ENCODE measurements around the gene CDH13.

CDH13 gene

GRCh38 chr16:83206426-83206825 lies 579.7 kb downstream of the CDH13 start:
- TF ChIP-seq RARB (CRISPR knock-in tag; IDR thresholded peaks at IDR 0.05) = no peak
- no peak for TF ChIP-seq ZNF565 (CRISPR knock-in tag; conservative IDR thresholded peaks at IDR 0.05; ENCODE audit: low read depth)
- no peak for TF ChIP-seq ZFP30 (CRISPR knock-in tag; IDR thresholded peaks at IDR 0.05)
- TF ChIP-seq, protein P1, sequence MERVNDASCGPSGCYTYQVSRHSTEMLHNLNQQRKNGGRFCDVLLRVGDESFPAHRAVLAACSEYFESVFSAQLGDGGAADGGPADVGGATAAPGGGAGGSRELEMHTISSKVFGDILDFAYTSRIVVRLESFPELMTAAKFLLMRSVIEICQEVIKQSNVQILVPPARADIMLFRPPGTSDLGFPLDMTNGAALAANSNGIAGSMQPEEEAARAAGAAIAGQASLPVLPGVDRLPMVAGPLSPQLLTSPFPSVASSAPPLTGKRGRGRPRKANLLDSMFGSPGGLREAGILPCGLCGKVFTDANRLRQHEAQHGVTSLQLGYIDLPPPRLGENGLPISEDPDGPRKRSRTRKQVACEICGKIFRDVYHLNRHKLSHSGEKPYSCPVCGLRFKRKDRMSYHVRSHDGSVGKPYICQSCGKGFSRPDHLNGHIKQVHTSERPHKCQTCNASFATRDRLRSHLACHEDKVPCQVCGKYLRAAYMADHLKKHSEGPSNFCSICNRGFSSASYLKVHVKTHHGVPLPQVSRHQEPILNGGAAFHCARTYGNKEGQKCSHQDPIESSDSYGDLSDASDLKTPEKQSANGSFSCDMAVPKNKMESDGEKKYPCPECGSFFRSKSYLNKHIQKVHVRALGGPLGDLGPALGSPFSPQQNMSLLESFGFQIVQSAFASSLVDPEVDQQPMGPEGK (CRISPR knock-in tag; IDR thresholded peaks at IDR 0.05; ENCODE audit: borderline replicate concordance) = no peak
- no peak for TF ChIP-seq ISL1 (CRISPR knock-in tag; IDR thresholded peaks at IDR 0.05)
- TF ChIP-seq ARNTL (CRISPR knock-in tag; IDR thresholded peaks at IDR 0.05; ENCODE audit: borderline replicate concordance, low read depth) = no peak
- no peak for TF ChIP-seq TOX (CRISPR knock-in tag; IDR thresholded peaks at IDR 0.05; ENCODE audit: borderline replicate concordance)
- no peak for TF ChIP-seq BACH2 (CRISPR knock-in tag; IDR thresholded peaks at IDR 0.05; ENCODE audit: borderline replicate concordance)
- no peak for ATAC-seq

GRCh38 chr16:83211711-83212110 lies 584.9 kb downstream of the CDH13 start:
- TF ChIP-seq CSDC2 (CRISPR knock-in tag; IDR thresholded peaks at IDR 0.05) = no peak
- no peak for TF ChIP-seq TCF4 (CRISPR knock-in tag; IDR thresholded peaks at IDR 0.05; ENCODE audit: borderline replicate concordance)
- TF ChIP-seq, protein P2, sequence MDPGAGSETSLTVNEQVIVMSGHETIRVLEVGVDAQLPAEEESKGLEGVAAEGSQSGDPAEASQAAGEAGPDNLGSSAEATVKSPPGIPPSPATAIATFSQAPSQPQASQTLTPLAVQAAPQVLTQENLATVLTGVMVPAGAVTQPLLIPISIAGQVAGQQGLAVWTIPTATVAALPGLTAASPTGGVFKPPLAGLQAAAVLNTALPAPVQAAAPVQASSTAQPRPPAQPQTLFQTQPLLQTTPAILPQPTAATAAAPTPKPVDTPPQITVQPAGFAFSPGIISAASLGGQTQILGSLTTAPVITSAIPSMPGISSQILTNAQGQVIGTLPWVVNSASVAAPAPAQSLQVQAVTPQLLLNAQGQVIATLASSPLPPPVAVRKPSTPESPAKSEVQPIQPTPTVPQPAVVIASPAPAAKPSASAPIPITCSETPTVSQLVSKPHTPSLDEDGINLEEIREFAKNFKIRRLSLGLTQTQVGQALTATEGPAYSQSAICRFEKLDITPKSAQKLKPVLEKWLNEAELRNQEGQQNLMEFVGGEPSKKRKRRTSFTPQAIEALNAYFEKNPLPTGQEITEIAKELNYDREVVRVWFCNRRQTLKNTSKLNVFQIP (CRISPR knock-in tag; IDR thresholded peaks at IDR 0.05; ENCODE audit: borderline replicate concordance, low read depth) = no peak
- no peak for TF ChIP-seq PPARA (CRISPR knock-in tag; IDR thresholded peaks at IDR 0.05; ENCODE audit: borderline replicate concordance)
- TF ChIP-seq, protein P3, sequence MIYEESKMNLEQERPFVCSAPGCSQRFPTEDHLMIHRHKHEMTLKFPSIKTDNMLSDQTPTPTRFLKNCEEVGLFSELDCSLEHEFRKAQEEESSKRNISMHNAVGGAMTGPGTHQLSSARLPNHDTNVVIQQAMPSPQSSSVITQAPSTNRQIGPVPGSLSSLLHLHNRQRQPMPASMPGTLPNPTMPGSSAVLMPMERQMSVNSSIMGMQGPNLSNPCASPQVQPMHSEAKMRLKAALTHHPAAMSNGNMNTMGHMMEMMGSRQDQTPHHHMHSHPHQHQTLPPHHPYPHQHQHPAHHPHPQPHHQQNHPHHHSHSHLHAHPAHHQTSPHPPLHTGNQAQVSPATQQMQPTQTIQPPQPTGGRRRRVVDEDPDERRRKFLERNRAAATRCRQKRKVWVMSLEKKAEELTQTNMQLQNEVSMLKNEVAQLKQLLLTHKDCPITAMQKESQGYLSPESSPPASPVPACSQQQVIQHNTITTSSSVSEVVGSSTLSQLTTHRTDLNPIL (CRISPR knock-in tag; IDR thresholded peaks at IDR 0.05; ENCODE audit: low read depth) = no peak
- no peak for TF ChIP-seq OSR1 (CRISPR knock-in tag; IDR thresholded peaks at IDR 0.05)
- no peak for TF ChIP-seq ZNF70 (CRISPR knock-in tag; IDR thresholded peaks at IDR 0.05)
- TF ChIP-seq, protein P1 (CRISPR knock-in tag; IDR thresholded peaks at IDR 0.05; ENCODE audit: borderline replicate concordance) = no peak
- no peak for TF ChIP-seq SNAI2 (CRISPR knock-in tag; IDR thresholded peaks at IDR 0.05)
- TF ChIP-seq GLIS3 (CRISPR knock-in tag; IDR thresholded peaks at IDR 0.05) = no peak
- TF ChIP-seq ZNF8 (CRISPR knock-in tag; IDR thresholded peaks at IDR 0.05) = no peak
- no peak for TF ChIP-seq ZNF565 (CRISPR knock-in tag; conservative IDR thresholded peaks at IDR 0.05; ENCODE audit: low read depth)
- TF ChIP-seq ZFP30 (CRISPR knock-in tag; IDR thresholded peaks at IDR 0.05) = no peak
- no peak for TF ChIP-seq TOX (CRISPR knock-in tag; IDR thresholded peaks at IDR 0.05; ENCODE audit: borderline replicate concordance)
- ATAC-seq = no peak

DNA sequence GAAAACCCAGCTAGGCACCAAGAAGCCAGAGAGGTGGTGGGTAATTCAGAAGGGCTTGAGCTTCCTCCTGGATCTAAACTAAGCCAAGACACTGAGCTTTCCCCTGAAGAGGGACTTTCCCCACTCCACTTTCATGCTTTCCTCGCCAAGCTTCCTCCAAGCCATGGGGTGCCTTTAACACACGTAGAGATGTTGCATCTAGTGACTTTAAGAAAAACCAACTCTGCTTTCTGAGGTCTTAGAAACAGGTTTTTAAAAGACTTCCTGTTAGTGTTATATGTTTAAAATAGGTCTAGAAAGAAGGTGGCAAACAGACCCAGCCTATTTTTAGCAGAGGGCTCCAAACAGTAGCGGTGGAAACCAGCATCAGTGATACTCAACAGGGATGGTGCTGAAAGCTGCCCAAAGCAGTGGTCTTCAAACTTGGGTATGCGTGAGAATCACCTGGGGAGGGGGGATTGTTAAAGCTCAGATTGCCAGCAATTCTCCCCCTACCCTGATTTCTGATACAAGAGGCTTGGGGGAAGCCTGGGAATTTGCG lies 585.6 kb downstream of the CDH13 start:
- ATAC-seq = no peak
- TF ChIP-seq BACH2 (CRISPR knock-in tag; IDR thresholded peaks at IDR 0.05; ENCODE audit: borderline replicate concordance) (no peak), ZNF8 (CRISPR knock-in tag; IDR thresholded peaks at IDR 0.05) (no peak), ZC3H10 (CRISPR knock-in tag; IDR thresholded peaks at IDR 0.05) (no peak), ZFP3 (CRISPR knock-in tag; IDR thresholded peaks at IDR 0.05) (no peak), RARB (CRISPR knock-in tag; IDR thresholded peaks at IDR 0.05) (no peak), TCF4 (CRISPR knock-in tag; IDR thresholded peaks at IDR 0.05; ENCODE audit: borderline replicate concordance) (no peak), ZFP30 (CRISPR knock-in tag; IDR thresholded peaks at IDR 0.05) (no peak), ZNF70 (CRISPR knock-in tag; IDR thresholded peaks at IDR 0.05) (no peak), TOX (CRISPR knock-in tag; IDR thresholded peaks at IDR 0.05; ENCODE audit: borderline replicate concordance) (no peak), ESRRG (CRISPR knock-in tag; IDR thresholded peaks at IDR 0.05) (no peak)
- TF ChIP-seq, protein P1 (CRISPR knock-in tag; IDR thresholded peaks at IDR 0.05; ENCODE audit: borderline replicate concordance) = no peak
- TF ChIP-seq, protein P3 (CRISPR knock-in tag; IDR thresholded peaks at IDR 0.05; ENCODE audit: low read depth) = no peak
- TF ChIP-seq, protein P4, sequence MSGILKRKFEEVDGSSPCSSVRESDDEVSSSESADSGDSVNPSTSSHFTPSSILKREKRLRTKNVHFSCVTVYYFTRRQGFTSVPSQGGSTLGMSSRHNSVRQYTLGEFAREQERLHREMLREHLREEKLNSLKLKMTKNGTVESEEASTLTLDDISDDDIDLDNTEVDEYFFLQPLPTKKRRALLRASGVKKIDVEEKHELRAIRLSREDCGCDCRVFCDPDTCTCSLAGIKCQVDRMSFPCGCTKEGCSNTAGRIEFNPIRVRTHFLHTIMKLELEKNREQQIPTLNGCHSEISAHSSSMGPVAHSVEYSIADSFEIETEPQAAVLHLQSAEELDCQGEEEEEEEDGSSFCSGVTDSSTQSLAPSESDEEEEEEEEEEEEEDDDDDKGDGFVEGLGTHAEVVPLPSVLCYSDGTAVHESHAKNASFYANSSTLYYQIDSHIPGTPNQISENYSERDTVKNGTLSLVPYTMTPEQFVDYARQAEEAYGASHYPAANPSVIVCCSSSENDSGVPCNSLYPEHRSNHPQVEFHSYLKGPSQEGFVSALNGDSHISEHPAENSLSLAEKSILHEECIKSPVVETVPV (CRISPR knock-in tag; IDR thresholded peaks at IDR 0.05) = no peak
- TF ChIP-seq, protein P5, sequence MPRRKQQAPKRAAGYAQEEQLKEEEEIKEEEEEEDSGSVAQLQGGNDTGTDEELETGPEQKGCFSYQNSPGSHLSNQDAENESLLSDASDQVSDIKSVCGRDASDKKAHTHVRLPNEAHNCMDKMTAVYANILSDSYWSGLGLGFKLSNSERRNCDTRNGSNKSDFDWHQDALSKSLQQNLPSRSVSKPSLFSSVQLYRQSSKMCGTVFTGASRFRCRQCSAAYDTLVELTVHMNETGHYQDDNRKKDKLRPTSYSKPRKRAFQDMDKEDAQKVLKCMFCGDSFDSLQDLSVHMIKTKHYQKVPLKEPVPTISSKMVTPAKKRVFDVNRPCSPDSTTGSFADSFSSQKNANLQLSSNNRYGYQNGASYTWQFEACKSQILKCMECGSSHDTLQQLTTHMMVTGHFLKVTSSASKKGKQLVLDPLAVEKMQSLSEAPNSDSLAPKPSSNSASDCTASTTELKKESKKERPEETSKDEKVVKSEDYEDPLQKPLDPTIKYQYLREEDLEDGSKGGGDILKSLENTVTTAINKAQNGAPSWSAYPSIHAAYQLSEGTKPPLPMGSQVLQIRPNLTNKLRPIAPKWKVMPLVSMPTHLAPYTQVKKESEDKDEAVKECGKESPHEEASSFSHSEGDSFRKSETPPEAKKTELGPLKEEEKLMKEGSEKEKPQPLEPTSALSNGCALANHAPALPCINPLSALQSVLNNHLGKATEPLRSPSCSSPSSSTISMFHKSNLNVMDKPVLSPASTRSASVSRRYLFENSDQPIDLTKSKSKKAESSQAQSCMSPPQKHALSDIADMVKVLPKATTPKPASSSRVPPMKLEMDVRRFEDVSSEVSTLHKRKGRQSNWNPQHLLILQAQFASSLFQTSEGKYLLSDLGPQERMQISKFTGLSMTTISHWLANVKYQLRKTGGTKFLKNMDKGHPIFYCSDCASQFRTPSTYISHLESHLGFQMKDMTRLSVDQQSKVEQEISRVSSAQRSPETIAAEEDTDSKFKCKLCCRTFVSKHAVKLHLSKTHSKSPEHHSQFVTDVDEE (CRISPR knock-in tag; IDR thresholded peaks at IDR 0.05) = no peak

All from SK-N-SH treated with all-trans-retinoic acid at 6 μM for 48 hours (cell line).